ENCODE results near the gene SEMA6A.

- TF ChIP-seq, protein P1, sequence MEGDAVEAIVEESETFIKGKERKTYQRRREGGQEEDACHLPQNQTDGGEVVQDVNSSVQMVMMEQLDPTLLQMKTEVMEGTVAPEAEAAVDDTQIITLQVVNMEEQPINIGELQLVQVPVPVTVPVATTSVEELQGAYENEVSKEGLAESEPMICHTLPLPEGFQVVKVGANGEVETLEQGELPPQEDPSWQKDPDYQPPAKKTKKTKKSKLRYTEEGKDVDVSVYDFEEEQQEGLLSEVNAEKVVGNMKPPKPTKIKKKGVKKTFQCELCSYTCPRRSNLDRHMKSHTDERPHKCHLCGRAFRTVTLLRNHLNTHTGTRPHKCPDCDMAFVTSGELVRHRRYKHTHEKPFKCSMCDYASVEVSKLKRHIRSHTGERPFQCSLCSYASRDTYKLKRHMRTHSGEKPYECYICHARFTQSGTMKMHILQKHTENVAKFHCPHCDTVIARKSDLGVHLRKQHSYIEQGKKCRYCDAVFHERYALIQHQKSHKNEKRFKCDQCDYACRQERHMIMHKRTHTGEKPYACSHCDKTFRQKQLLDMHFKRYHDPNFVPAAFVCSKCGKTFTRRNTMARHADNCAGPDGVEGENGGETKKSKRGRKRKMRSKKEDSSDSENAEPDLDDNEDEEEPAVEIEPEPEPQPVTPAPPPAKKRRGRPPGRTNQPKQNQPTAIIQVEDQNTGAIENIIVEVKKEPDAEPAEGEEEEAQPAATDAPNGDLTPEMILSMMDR (optimal IDR thresholded peaks at IDR 0.05 in 1 of 3, IDR thresholded peaks at IDR 0.05 in 1 of 3, conservative IDR thresholded peaks at IDR 0.05 in 1 of 3; ENCODE audit: extremely low read depth in 1 of 3, insufficient read depth in 2 of 3, low read length in 3 of 3): no peak
- TF ChIP-seq EZH2 (IDR thresholded peaks at IDR 0.05; ENCODE audit: low read length): no peak
Measured at GRCh38 chr5:116446356-116447005, 128.1 kb downstream of the SEMA6A start.
